Activated CD4-positive, CD25-positive, alpha-beta regulatory T cell treated with anti-CD3 and anti-CD28 coated beads, Interleukin-2, amount 50 U/mL, for 72 hours (primary cell): ENCODE data around the gene RASAL1.

Source experiments
- DNase-seq: peaks from one replicate; pipeline ENCODE4 v3.0.0; 2021

Gene RASAL1

DNA sequence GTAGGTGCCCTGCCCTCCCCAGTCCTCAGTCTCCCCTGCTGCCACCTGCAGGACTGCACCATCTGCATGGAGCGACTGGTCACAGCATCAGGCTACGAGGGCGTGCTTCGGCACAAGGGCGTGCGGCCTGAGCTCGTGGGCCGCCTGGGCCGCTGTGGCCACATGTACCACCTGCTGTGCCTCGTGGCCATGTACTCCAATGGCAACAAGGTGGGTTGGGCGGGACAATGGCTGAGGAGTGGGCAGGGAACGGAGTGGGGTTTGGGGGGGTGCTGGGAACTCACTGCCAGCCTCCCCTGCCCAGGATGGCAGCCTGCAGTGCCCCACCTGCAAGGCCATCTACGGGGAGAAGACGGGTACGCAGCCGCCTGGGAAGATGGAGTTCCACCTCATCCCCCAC, 40.8 kb downstream of the RASAL1 start:
- DNase-seq, result no peak

DNA sequence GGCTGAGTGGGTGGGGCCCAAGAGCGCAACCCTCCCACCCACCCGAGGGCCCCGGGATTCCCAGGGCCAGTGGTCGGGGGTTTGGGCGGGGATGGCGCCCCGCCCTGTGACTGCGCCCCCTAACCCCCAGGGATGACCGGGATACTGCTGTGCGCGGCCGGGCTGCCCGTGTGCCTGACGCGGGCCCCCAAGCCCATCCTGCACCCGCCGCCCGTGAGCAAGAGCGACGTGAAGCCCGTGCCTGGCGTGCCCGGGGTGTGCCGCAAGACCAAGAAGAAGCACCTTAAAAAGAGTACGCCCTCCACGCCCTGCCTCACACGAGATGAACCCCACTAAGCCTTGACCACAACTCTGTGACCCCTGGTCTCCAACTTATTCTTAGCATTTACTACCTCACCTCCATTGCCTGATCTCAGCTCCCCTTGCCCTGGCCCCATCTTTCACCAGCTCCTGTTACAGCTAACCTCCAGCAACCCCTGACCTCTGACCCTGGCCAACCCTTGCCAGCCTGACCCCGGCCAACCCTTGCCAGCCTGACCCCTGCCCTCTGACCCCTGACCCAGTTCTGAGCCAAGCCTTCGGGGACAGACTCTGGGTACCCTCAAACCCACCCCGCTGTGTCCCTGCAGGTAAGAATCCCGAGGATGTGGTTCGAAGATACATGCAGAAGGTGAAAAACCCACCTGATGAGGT, 42.0 kb downstream of the RASAL1 start:
- DNase-seq, result no peak

DNA sequence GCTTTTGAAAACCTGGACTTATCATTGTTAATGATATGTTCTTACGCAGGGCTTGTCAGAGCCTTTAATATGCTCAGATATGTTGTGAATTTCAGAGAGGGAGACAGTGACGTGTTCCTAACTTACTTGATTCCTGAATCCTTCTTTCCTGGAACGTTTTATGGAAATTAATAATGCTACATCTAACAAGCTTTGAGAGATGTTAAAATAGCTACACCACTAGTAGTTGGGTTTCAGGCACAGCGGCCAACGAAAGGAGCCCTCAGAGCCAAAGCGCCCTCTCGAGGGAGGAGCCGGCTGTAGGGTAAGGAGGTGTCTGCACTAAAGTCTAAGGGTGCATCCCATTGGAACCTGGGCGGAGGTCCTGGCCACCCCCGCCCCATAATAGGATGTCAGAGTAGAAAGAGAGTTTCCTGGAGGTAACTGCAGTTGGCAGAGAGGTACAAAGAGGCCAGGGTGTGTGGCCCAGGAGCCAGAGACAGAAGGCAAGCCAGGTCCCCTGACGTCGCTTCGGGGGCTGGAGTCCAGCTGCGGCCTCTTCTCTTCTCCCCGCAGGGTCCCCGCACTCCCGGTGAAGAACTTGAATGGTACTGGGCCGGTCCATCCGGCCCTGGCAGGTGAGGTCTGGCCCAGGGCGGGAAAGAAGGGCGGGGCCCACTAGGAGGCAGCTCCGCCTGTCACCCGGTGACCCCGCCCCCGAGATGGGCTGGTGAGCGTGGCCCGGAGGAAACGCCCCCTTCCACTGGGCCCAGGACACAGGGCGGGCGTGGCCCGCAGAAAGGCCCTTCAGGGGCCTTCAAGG, 42.8 kb downstream of the RASAL1 start:
- no peak for DNase-seq

DNA sequence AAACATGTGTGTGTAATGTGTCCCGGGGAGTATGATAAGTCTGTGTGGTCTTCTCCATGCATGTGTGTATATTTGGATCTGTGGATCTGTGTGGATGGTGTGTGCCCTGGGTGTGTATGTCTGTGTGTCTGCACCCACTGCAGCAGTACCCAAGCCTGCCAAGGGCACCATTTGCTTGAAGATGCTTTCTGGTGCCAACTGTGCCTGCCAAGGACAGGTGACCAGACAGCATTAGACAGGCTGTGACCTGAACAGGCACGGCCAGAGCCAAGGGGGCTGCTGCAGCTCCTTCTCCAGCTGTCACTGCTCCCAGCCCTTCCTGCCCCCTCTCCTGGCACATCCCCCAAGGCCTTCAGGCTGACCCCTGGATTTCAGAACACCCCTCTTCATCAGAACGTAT, 44.1 kb downstream of the RASAL1 start:
- DNase-seq, result no peak

DNA sequence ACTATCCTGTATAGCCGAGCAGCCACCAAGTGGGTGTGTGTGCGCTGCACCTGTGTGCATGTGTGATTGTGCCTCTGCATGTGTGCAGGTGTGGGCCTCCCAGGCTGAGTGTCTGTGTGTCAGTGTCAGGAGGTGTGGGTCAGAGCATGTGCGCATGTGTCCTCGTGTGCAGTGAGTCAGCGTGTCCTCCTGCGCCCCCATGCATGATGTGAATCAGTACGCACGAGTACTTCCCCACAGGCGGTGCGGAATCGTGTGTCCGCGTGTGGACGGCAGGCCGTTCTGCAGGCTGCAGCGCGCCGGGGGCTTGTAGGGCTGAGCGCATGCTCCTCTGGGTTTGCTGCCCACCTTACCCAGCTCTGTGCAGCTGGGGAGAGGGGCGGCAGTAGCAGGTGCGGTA, 44.8 kb downstream of the RASAL1 start:
- DNase-seq, result no peak

GRCh38 chr12:113089839-113090238, 45.7 kb downstream of the RASAL1 start:
- no peak for DNase-seq

DNA sequence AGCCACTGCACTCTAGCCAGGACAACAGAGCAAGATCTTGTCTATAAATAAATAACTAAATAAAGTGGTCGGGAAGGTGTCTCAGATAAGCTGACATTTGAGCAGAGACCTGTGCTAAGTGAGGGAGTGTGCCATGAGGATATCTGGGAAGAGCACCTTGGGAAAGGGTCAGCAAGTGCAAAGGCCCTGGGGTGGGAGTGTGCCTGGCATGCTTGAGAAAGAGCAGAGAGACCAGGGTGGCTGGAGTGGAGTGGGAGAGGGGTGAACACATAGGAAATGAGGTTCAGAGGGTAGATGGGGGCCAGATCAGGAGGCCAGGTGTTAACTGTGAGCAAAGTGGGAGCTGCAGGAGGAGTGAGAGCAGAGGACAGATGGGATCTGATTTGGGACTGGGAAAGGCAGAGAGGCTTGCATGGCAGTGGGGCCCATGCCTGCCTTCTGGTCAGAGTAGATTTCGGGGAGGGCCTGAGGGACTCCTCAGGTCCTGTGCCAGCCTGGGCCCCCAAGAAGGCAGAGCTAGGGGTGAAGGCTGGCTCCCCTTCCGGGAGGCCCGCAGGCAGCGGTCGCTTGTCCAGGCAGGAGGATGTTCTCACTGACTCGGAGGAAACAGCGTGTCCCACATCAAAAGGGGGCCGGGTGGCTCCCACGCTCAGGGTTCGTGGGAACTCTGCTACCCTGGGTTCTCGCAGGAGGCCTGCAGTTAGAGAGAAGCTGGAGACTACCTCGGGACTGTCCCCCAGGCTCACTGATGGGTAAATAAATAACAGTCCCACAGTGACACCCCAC, 46.4 kb downstream of the RASAL1 start:
- DNase-seq, result peak; percentile 50

DNA sequence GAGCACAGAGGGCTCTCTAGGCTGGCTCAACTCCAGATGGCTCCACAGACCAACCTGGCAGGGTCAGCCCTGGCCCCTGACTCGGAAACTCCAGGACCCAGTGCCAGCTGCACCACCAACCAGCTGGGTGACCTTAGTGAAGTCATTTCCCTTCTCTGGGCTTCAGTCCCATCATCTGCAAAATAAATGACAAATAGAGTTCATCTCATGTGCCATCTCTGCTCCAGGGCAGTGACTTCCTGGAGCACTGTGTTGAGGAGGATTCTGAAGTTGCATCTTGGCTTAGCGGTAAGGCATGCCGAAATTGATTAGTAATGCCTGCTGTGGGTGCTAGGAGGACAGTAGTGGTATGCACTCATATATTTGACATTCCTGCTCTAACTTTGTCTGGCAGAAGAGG, 47.5 kb downstream of the RASAL1 start:
- DNase-seq, result no peak

GRCh38 chr12:113087193-113087592, 48.4 kb downstream of the RASAL1 start:
- DNase-seq, result no peak

DNA sequence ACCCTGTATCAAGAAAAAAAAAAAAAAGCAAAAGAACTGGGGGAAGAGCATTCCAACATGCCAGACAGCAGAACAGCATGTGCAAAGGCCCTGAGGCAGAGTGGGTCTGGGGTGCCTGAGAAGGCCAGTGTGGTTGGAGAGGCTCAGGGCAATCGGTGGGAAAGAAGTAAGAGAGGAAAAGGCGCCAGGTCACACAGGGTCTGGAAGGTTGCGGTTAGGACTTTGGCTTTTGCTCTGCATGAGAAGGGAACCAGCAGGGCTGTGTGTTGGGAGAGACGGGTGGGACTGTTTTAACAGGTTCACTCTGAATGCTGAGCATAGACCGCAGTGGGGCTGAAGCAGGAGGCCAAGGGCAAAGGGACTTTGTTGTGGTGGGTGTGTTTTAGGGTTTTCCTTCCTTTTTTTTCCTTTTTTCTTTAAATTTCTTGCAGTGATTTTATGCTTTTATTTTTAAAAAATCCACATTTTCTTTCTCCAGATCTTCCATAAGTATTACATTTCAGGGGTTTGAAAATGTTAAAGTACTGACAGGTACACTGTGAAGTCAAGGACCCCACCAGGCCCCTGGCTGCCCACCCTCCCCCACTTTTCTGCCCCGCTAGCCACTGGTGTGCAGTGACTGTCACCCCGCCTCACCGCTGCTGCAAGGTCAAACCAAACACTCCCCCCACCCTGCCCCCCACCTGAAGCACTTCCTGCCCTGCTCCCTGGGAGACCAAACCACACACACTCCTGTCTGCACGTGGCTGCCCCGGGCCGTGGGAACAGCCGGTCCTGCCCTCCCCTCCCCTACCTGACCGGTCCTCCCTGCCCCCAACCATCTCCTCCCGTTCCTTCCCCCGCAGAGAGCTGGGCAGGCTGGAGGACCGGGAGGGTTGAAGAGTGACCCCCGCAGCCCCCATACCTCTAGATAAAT, 49.1 kb downstream of the RASAL1 start:
- DNase-seq, result no peak

DNA sequence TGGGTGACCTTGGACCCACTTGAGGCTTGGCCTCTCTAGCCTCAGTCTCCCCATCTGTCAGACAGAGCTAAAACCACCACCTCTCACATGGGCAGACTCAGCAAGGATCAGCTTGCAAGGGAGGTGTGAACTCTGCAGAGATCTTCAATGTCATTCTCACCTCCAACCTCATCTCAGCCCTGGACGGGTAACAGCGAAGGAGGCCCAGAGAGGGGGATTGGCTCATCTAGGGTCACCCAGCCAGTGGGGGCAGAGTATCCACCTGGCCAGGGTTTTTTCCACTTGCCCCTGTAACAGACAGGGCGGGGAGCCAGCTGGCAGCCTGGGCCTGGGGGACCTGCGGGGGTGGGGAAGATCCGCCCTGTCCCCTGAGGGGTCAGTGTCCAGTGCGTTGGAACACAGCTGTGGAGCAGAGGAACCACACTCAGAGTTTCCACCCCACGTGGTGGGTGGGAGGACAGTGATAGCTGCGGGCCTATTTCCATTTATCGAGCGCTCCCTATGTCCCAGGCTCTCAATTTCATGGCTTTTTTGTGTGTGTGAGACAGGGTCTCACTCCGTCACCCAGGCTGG, 51.6 kb downstream of the RASAL1 start:
- no peak for DNase-seq

GRCh38 chr12:113082486-113083148, 52.9 kb downstream of the RASAL1 start:
- DNase-seq, result no peak

DNA sequence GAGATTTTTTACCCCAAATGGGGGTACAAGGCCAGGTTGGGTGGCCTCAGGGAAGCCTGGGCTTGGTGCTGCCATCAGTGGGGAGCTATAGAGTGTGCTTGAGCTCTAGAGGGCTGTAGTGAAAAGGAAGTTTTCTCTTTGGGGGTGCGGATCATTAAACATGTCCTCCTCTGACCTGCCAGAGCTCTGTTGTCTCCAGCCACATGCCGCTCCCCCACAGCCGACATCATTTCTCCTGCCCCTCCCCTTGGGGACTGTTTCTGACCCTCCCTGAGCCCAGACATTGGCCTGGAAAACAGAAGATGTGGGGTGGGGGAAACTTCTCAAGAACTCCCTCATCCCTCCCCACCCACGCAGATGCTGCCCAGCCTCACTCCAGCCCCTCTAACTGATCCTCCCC, 53.7 kb downstream of the RASAL1 start:
- DNase-seq, result no peak

- no peak for DNase-seq
Observed at GRCh38 chr12:113077859-113078255, 57.7 kb downstream of the RASAL1 start.

- no peak for DNase-seq
Observed at GRCh38 chr12:113077057-113077858, 58.3 kb downstream of the RASAL1 start.

- no peak for DNase-seq
Observed at GRCh38 chr12:113075137-113075683, 60.4 kb downstream of the RASAL1 start.

DNA sequence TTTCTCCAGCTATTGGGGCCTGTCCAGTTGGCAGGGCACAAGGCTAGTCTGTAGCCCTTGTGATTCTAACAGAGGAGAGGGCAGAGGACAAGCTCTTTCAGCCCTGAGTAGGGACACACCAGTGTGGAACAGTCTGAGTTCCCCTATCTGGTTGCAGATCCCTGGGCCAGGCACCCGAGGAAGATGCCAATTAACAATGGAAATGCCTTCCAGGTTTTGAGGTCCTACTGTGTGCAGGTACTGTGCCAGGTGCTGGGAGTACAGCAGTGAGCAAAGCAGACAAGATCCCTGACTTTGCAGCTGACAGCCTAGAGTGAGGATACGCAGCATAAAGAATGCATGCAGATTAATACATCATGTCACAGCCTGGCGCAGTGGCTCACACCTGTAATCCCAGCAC, 62.0 kb downstream of the RASAL1 start:
- DNase-seq, result no peak

DNA sequence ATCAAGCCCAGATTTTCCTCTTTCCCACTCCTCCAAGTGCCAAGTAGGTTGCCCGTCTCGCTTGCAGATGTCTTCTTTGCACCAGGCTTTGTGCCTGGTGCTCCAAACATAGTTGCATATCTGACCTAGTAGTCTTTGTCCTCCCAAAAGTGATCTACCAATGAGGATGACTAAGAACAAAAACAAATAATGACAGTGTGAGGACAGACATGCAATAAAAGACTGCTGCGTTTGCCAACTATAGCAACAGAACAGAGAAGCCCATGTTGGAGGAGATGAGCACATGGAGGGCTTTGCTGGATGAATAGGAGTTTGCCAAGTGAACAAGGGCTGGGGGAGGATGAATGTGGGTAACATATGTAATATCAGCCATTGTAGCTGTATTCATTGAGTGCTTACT, 63.4 kb downstream of the RASAL1 start:
- no peak for DNase-seq

DNA sequence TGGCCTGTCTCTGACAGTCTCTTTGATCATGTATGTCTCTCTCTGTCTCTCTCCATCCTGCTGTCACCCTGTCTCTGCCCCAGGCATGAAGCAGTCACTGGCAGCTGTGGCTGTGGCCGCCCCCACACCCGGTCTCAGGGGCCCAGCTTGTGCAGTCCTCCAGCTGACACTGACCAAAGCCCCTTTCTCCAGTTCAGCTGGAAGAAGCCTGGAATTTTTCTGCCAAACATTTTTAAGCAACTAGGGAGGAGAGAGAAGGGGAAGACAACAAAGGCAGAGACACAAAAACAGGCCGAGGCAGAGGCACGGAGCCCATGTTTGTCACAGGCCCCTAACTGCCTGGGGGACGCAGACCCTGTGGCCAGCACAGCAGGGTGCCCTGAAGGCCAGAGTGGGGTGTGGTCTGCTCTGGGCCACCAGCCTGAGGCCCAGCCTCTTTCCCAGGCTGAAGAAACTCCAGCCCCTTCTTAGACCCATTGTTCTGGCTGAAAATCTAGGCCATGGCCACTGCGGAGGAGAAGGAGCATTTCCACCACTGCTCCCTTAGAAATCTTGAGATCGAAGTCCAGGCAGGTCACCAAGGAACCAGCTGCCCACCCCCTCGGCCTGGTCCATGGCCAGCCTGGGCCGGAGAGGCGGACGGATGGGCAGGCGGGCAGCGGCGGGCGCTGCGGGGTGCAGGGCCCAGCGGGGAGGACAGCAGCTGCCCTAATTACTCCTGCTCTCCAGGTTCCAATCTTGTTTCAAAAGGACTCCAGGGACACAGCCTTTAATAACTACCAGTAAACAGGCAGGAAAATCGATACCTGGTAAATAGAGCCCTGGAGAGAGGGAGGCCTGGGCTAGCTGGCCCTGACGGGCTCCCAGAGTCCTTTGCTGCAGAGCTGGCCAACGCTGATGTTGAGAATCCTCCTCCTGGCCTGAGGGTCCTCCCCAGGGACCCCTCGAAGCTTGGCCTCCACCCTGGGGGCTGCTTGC, 64.1 kb downstream of the RASAL1 start:
- no peak for DNase-seq
